Measurements from ENCODE around the gene RABL2B.
"Not testable (repeated sequence)": the region's sequence is repeated elsewhere in the genome, so short reads cannot be mapped to it uniquely, and the experiment has no call there.

GRCh38 chr22:50747521-50747920 is 35.9 kb downstream of the RABL2B start:
- not testable (repeated sequence) for TF ChIP-seq CTCF (IDR thresholded peaks at IDR 0.05); ZNF121 (CRISPR knock-in tag; IDR thresholded peaks at IDR 0.05); KAT7 (CRISPR knock-in tag; IDR thresholded peaks at IDR 0.05; ENCODE audit: borderline replicate concordance)
